IMR-90 (cell line): Measurements from ENCODE around the gene RAP2C. TPM values are rescaled to one million over a fixed set of nuclear protein-coding genes. Genes with fewer than 3 reads are reported as not detected.

Experiments
- ATAC-seq: fragments of 200-7000 bp; cut with Tn5 transposase; 2 replicates; pipeline ENCODE4 v1.9.1; 2020; ENCODE audit warnings: low read depth, mild to moderate bottlenecking, moderate library complexity
- BruUV-seq: library from RNA; stranded (reverse); fragments of 400-500 nt; replicated peaks from 2 replicates; lab custom pipeline; 2021; lab: Mats Ljungman, UMichigan
- CTCF ChIA-PET: fragments of 300-600 bp; formaldehyde crosslinking; extraction: SDS; loops from one replicate; lab custom pipeline; 2021; ENCODE audit warnings: antibody characterized with exemption; lab: Yijun Ruan, JAX
- POLR2A ChIA-PET: fragments of 300-600 bp; sonication (Branson Sonifier 250); formaldehyde crosslinking; loops from one replicate; lab custom pipeline; 2022; ENCODE audit warnings: antibody characterized with exemption; ENCODE audit not compliant: unreplicated experiment; lab: Charles Lee
- DNase-seq: peaks from one replicate; pipeline ENCODE4 v3.0.0; 2013
- H2AFZ ChIP-seq: replicated peaks from 2 replicates; pipeline ENCODE3; 2013; ENCODE audit warnings: low read length, mild to moderate bottlenecking; ENCODE audit not compliant: poor library complexity
- H2AK5ac ChIP-seq: 2 replicates; pipeline ENCODE4 v1.6.1; 2013; ENCODE audit warnings: low read depth, low read length, inconsistent platforms
- H2AK9ac ChIP-seq: replicated peaks from 2 replicates; pipeline ENCODE3; 2013; ENCODE audit warnings: mild to moderate bottlenecking, low read depth, low read length, moderate library complexity; ENCODE audit not compliant: poor library complexity
- H2BK120ac ChIP-seq: 2 replicates; pipeline ENCODE4 v1.6.1; 2013; ENCODE audit warnings: low read depth, low read length, inconsistent platforms
- H2BK15ac ChIP-seq: 3 replicates; pipeline ENCODE4 v1.6.1; 2013; ENCODE audit warnings: low read depth, low read length, inconsistent platforms
- H2BK20ac ChIP-seq: 2 replicates; pipeline ENCODE4 v1.6.1; 2013; ENCODE audit warnings: low read depth, mild to moderate bottlenecking, inconsistent platforms, low read length, moderate library complexity
- H2BK5ac ChIP-seq: 2 replicates; pipeline ENCODE4 v1.6.1; 2013; ENCODE audit warnings: mild to moderate bottlenecking, low read depth, low read length, inconsistent platforms; ENCODE audit not compliant: poor library complexity, severe bottlenecking
- H3K14ac ChIP-seq: replicated peaks from 2 replicates; pipeline ENCODE4 v1.6.1; 2013; ENCODE audit warnings: low read depth, low read length, inconsistent platforms
- H3K18ac ChIP-seq: 2 replicates; pipeline ENCODE4 v1.6.1; 2013; ENCODE audit warnings: low read depth, low read length, control low read depth
- H3K23ac ChIP-seq: 2 replicates; pipeline ENCODE4 v1.6.1; 2013; ENCODE audit warnings: low read depth, low read length, inconsistent platforms
- H3K27ac ChIP-seq: 2 replicates; pipeline ENCODE4 v1.5.1; 2013; ENCODE audit warnings: mild to moderate bottlenecking, control low read depth, low read length; ENCODE audit not compliant: insufficient read depth
- H3K27me3 ChIP-seq: 2 replicates; pipeline ENCODE4 v1.6.1; 2013; ENCODE audit warnings: low read length; ENCODE audit not compliant: control insufficient read depth, insufficient read depth
- H3K36me3 ChIP-seq: 2 replicates; pipeline ENCODE4 v1.6.1; 2013; ENCODE audit warnings: low read length, mixed read lengths; ENCODE audit not compliant: control insufficient read depth, insufficient read depth
- H3K4ac ChIP-seq: 2 replicates; pipeline ENCODE4 v1.6.1; 2013; ENCODE audit warnings: low read depth, low read length, inconsistent platforms
- H3K4me1 ChIP-seq: 2 replicates; pipeline ENCODE4 v1.6.1; 2013; ENCODE audit warnings: low read length, mixed read lengths; ENCODE audit not compliant: control insufficient read depth, insufficient read depth
- H3K4me2 ChIP-seq: 2 replicates; pipeline ENCODE4 v1.6.1; 2013; ENCODE audit warnings: low read depth, mild to moderate bottlenecking, control low read depth, low read length, moderate library complexity
- H3K4me3 ChIP-seq: 2 replicates; pipeline ENCODE4 v1.5.1; 2013; ENCODE audit warnings: low read depth, mild to moderate bottlenecking, control low read depth, low read length, moderate library complexity; ENCODE audit not compliant: insufficient read depth
- H3K56ac ChIP-seq: 2 replicates; pipeline ENCODE4 v1.6.1; 2013; ENCODE audit warnings: low read length, inconsistent platforms; ENCODE audit not compliant: insufficient read depth; ENCODE audit errors: extremely low read depth
- H3K79me1 ChIP-seq, 2 experiments: 2 replicates each; pipeline ENCODE4 v1.6.1; 2013; ENCODE audit warnings: low read length in 2 of 2, inconsistent platforms in 1 of 2, low read depth in 1 of 2
- H3K9ac ChIP-seq: 2 replicates; pipeline ENCODE4 v1.6.1; 2013; ENCODE audit warnings: low read depth, low read length, control low read depth
- H3K9me1 ChIP-seq: 2 replicates; pipeline ENCODE4 v1.6.1; 2013; ENCODE audit warnings: low read length, inconsistent platforms; ENCODE audit not compliant: insufficient read depth
- H3K9me3 ChIP-seq: 2 replicates; pipeline ENCODE4 v1.6.1; 2013; ENCODE audit warnings: low read length; ENCODE audit not compliant: control insufficient read depth, insufficient read depth
- H4K20me1 ChIP-seq: 2 replicates; pipeline ENCODE4 v1.6.1; 2013; ENCODE audit warnings: low read length, inconsistent platforms; ENCODE audit not compliant: insufficient read depth
- H4K5ac ChIP-seq: 2 replicates; pipeline ENCODE4 v1.6.1; 2013; ENCODE audit warnings: mild to moderate bottlenecking, low read depth, low read length, control low read depth
- H4K8ac ChIP-seq, 2 experiments: 2 replicates each; pipeline ENCODE4 v1.6.1; 2013; ENCODE audit warnings: low read depth in 2 of 2, low read length in 2 of 2, control low read depth in 1 of 2, inconsistent platforms in 1 of 2
- H4K91ac ChIP-seq: 2 replicates; pipeline ENCODE4 v1.6.1; 2013; ENCODE audit warnings: low read depth, low read length, inconsistent platforms; ENCODE audit not compliant: insufficient read depth
- BHLHE40 ChIP-seq: fragments of 150-350 bp; IDR thresholded peaks from 2 replicates; pipeline ENCODE4 v1.6.1; 2016; ENCODE audit warnings: mild to moderate bottlenecking, low read depth, low read length
- CEBPB ChIP-seq: IDR thresholded peaks from 2 replicates; pipeline ENCODE4 v1.6.1; 2012; ENCODE audit warnings: low read depth, low read length, improper control_type of control experiment
- CHD1 ChIP-seq: IDR thresholded peaks from 2 replicates; pipeline ENCODE4 v1.6.1; 2012; ENCODE audit warnings: low read depth, low read length, improper control_type of control experiment
- MAFK ChIP-seq: IDR thresholded peaks from 2 replicates; pipeline ENCODE4 v1.6.1; 2012; ENCODE audit warnings: low read depth, low read length, improper control_type of control experiment
- MAZ ChIP-seq: IDR thresholded peaks from 2 replicates; pipeline ENCODE4 v1.6.1; 2012; ENCODE audit warnings: low read depth, mild to moderate bottlenecking, low read length, improper control_type of control experiment, moderate library complexity, borderline replicate concordance
- POLR2A ChIP-seq: IDR thresholded peaks from 2 replicates; pipeline ENCODE4 v1.6.1; 2012; ENCODE audit warnings: mild to moderate bottlenecking, low read depth, low read length
- RAD21 ChIP-seq: IDR thresholded peaks from 2 replicates; pipeline ENCODE4 v1.6.1; 2012; ENCODE audit warnings: low read length, improper control_type of control experiment
- RCOR1 ChIP-seq: IDR thresholded peaks from 2 replicates; pipeline ENCODE4 v1.6.1; 2012; ENCODE audit warnings: mild to moderate bottlenecking, low read length, improper control_type of control experiment; ENCODE audit not compliant: insufficient replicate concordance
- SMC3 ChIP-seq: fragments of 150-350 bp; IDR thresholded peaks from 2 replicates; pipeline ENCODE4 v1.6.1; 2016; ENCODE audit warnings: low read depth, mild to moderate bottlenecking, antibody characterized with exemption, low read length, moderate library complexity
- WGBS, 2 experiments: methylation state at CpG; one replicate each; pipeline versions ENCODE4 v1.1.5 to v1.1.7; 2013; ENCODE audit warnings: missing lambda C conversion rate in 2 of 2; ENCODE audit not compliant: insufficient read length in 1 of 2; ENCODE audit errors: extremely low coverage in 2 of 2; 5-methylcytosine and 5-hydroxymethylcytosine counted together
- dilution Hi-C: fragments of 300-500 bp; cut with HindIII; formaldehyde crosslinking; loops from one replicate; pipeline ENCODE4 v1.14.3; 2018; ENCODE audit warnings: low sequenced_read_pairs; ENCODE audit not compliant: unreplicated experiment
- in situ Hi-C: fragments of 300-500 bp; cut with MboI; formaldehyde crosslinking; loops from 3 replicates; pipeline ENCODE4 v1.14.3; 2019; ENCODE audit warnings: low sequenced_read_pairs, inconsistent platforms, mixed read lengths
- intact Hi-C: fragments of 100-400 bp; cut with micrococcal nuclease; formaldehyde crosslinking; loops from 2 replicates; pipeline ENCODE4 v1.10.0; 2022
- polyA plus RNA-seq, 3 experiments: library from polyadenylated mRNA; depleted of rRNA; stranded (reverse); fragments of >200 nt; gene quantifications; 2 replicates each; pipeline ENCODE4 v1.2.3, GENCODE V29; 2012; ENCODE audit warnings: low replicate concordance in 1 of 3
- total RNA-seq: library from RNA; depleted of rRNA; stranded (reverse); fragments of >200 nt; gene quantifications from 2 replicates; pipeline ENCODE4 v1.2.3, GENCODE V29; 2012
- TF ChIP-seq, protein P1 (sequence below): conservative IDR thresholded peaks from 2 replicates; pipeline ENCODE4 v1.5.1; 2012; ENCODE audit warnings: mild to moderate bottlenecking, low read depth, low read length, improper control_type of control experiment

RAP2C gene
- total and polyA plus RNA-seq, 2 of the 4 experiments (the other 2 are of a cell fraction): 7.6 to 24.9 TPM

DNA sequence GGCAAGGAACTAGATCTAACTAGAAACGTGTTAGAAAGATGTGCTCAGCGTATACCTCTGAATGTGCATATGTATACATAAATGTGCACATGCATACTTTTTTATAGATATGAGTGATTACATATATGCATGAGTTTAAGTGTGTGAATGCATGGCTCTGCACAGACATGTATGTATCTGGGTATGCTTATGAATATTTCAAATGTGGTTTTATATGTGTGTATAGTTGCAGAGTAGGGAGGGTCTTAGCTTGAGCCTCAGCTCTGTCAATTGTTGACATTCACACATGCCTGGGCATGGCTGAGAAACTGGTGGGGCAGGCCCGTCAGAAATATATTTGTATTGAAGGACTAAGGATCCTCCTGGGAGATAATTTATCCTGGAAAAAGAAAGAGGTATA lies 31.1 kb downstream of the RAP2C start:
- no TSS peak for BruUV-seq
- Histone ChIP-seq H3K14ac (no peak overlapping the region), H2BK20ac (no peak overlapping the region), H2AK9ac (no peak overlapping the region), H3K9me1 (no peaks in the 10 kb centered on the region), H2AFZ (no peak overlapping the region), H4K91ac (no peak overlapping the region), H3K4me3 (no peak overlapping the region), H3K9ac (no peak overlapping the region), H2BK15ac (no peak overlapping the region), H3K23ac (no peak overlapping the region), H2AK5ac (no peak overlapping the region), H3K79me1 (no peaks in the 10 kb centered on the region), H2BK120ac (no peak overlapping the region), H3K56ac (no peak overlapping the region), H4K5ac (no peak overlapping the region), H3K18ac (no peak overlapping the region), H3K4me2 (no peak overlapping the region), H3K4ac (no peak overlapping the region), H3K36me3 (no peaks in the 10 kb centered on the region), H3K4me1 (no peaks in the 10 kb centered on the region), H3K27ac (no peak overlapping the region), H4K8ac (no peak overlapping the region), H3K27me3 (peaks cover 8% of the 10 kb centered on the region), H3K9me3 (no peaks in the 10 kb centered on the region), H4K20me1 (no peaks in the 10 kb centered on the region), H2BK5ac (no peak overlapping the region)
- TF ChIP-seq CEBPB: no peak
- TF ChIP-seq BHLHE40: no peak
- no peak for TF ChIP-seq RCOR1
- TF ChIP-seq CHD1: no peak
- TF ChIP-seq MAFK: no peak
- no peak for TF ChIP-seq SMC3
- TF ChIP-seq, protein P1, sequence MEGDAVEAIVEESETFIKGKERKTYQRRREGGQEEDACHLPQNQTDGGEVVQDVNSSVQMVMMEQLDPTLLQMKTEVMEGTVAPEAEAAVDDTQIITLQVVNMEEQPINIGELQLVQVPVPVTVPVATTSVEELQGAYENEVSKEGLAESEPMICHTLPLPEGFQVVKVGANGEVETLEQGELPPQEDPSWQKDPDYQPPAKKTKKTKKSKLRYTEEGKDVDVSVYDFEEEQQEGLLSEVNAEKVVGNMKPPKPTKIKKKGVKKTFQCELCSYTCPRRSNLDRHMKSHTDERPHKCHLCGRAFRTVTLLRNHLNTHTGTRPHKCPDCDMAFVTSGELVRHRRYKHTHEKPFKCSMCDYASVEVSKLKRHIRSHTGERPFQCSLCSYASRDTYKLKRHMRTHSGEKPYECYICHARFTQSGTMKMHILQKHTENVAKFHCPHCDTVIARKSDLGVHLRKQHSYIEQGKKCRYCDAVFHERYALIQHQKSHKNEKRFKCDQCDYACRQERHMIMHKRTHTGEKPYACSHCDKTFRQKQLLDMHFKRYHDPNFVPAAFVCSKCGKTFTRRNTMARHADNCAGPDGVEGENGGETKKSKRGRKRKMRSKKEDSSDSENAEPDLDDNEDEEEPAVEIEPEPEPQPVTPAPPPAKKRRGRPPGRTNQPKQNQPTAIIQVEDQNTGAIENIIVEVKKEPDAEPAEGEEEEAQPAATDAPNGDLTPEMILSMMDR: no peak
- TF ChIP-seq MAZ: no peak
- TF ChIP-seq POLR2A: no peak
- TF ChIP-seq RAD21: no peak
- no peak for DNase-seq
- intact Hi-C loops (no loop called here), in situ Hi-C loops (no loop called here), dilution Hi-C loops (no loop called here)
- POLR2A ChIA-PET: no interaction called here
- no peak for ATAC-seq
- no CpG with 5 or more reads among the region's 3 CpGs for WGBS, 2 experiments
- CTCF ChIA-PET: no interaction called here
